ENCODE data around the gene DOCK2.

Gene DOCK2

GRCh38 chr5:169697976-169698375 lies 60.9 kb downstream of the DOCK2 start:
- DNase-seq (ENCODE audit: extremely low spot score): no peak
- ChIA-PET POLR2A (no interaction called here), CTCF (interaction anchor here (1.3 to 2.3 kb wide), 4 partner anchors 12 to 26 kb away, joined by 3 to 6 read pairs (median 4); no protein-coding TSS in a partner anchor)
- no peak for TF ChIP-seq CTCF (IDR thresholded peaks at IDR 0.05; ENCODE audit: control extremely low read depth, extremely low read depth, low read depth, missing control alignments)

- ChIA-PET CTCF (interaction anchor here (1.5 to 3.0 kb wide), 5 partner anchors 19 to 481 kb away, joined by 3 to 11 read pairs (median 5); no protein-coding TSS in a partner anchor), POLR2A (no interaction called here)
- TF ChIP-seq CTCF (IDR thresholded peaks at IDR 0.05; ENCODE audit: control extremely low read depth, extremely low read depth, low read depth, missing control alignments): no peak
- no peak for DNase-seq (ENCODE audit: extremely low spot score)
Measured at GRCh38 chr5:169700611-169701010, 63.5 kb downstream of the DOCK2 start.

GRCh38 chr5:169701910-169702451 lies 64.9 kb downstream of the DOCK2 start:
- peak; percentile 46 for TF ChIP-seq CTCF (IDR thresholded peaks at IDR 0.05; ENCODE audit: control extremely low read depth, extremely low read depth, low read depth, missing control alignments)
- POLR2A ChIA-PET: no interaction called here
- no peak for DNase-seq (ENCODE audit: extremely low spot score)
- CTCF ChIA-PET: interaction anchor here (0.8 to 3.0 kb wide), 25 partner anchors 8 to 482 kb away, joined by 3 to 16 read pairs (median 4); partner anchors contain the start of gene INSYN2B

- no peak for TF ChIP-seq CTCF (IDR thresholded peaks at IDR 0.05; ENCODE audit: control extremely low read depth, extremely low read depth, low read depth, missing control alignments)
- CTCF ChIA-PET: interaction anchor here (0.6 to 3.0 kb wide), 18 partner anchors 9 to 481 kb away, joined by 3 to 16 read pairs (median 4); partner anchors contain the start of gene INSYN2B
- POLR2A ChIA-PET: interaction anchor here (0.5 to 1.0 kb wide), 2 partner anchors 46 to 269 kb away, joined by 3 read pairs; no protein-coding TSS in a partner anchor
- peak; percentile 58 for DNase-seq (ENCODE audit: extremely low spot score)
Measured at GRCh38 chr5:169702693-169703481, 65.8 kb downstream of the DOCK2 start.

GRCh38 chr5:169703813-169704212 lies 66.7 kb downstream of the DOCK2 start:
- no peak for TF ChIP-seq CTCF (IDR thresholded peaks at IDR 0.05; ENCODE audit: control extremely low read depth, extremely low read depth, low read depth, missing control alignments)
- POLR2A ChIA-PET: no interaction called here
- DNase-seq (ENCODE audit: extremely low spot score): no peak
- CTCF ChIA-PET: no interaction called here

GRCh38 chr5:169705322-169705721 lies 68.2 kb downstream of the DOCK2 start:
- TF ChIP-seq CTCF (IDR thresholded peaks at IDR 0.05; ENCODE audit: control extremely low read depth, extremely low read depth, low read depth, missing control alignments): no peak
- DNase-seq (ENCODE audit: extremely low spot score): no peak
- ChIA-PET CTCF (no interaction called here), POLR2A (no interaction called here)

All from GM10248 (cell line).